NT2/D1 (cell line): Measurements from ENCODE around the gene ULBP3.

ENCODE experiments used
- DNase-seq: peaks from one replicate; pipeline ENCODE4 v3.0.0-alpha.2; 2011; ENCODE audit warnings: low read depth, low spot score
- H3K27me3 ChIP-seq: 2 replicates; pipeline ENCODE4 v1.6.0; 2011; ENCODE audit warnings: mild to moderate bottlenecking; ENCODE audit not compliant: insufficient read length, insufficient read depth
- H3K36me3 ChIP-seq: 2 replicates; pipeline ENCODE4 v1.6.1; 2011; ENCODE audit warnings: mild to moderate bottlenecking, low read length, mixed read lengths; ENCODE audit not compliant: insufficient read depth, insufficient read length
- H3K4me1 ChIP-seq: 2 replicates; pipeline ENCODE4 v1.5.1; 2011; ENCODE audit not compliant: insufficient read depth, insufficient read length
- H3K4me3 ChIP-seq: 2 replicates; pipeline ENCODE4 v1.5.1; 2011; ENCODE audit warnings: low read depth; ENCODE audit not compliant: insufficient read length
- H3K9ac ChIP-seq: 2 replicates; pipeline ENCODE4 v1.6.0; 2011; ENCODE audit warnings: low read depth; ENCODE audit not compliant: insufficient read length
- H3K9me3 ChIP-seq: 2 replicates; pipeline ENCODE4 v1.5.1; 2011; ENCODE audit warnings: mild to moderate bottlenecking, low read length; ENCODE audit not compliant: insufficient read depth
- SUZ12 ChIP-seq: IDR thresholded peaks from 2 replicates; pipeline ENCODE4 v1.6.1; 2011; ENCODE audit not compliant: insufficient read length, insufficient read depth; ENCODE audit errors: extremely low read depth
- YY1 ChIP-seq: IDR thresholded peaks from 2 replicates; pipeline ENCODE4 v1.6.1; 2011; ENCODE audit not compliant: insufficient read length, insufficient read depth
- ZNF274 ChIP-seq: IDR thresholded peaks from 2 replicates; pipeline ENCODE4 v1.6.1; 2011; ENCODE audit warnings: mild to moderate bottlenecking, low read depth, low read length

The ULBP3 gene

DNA sequence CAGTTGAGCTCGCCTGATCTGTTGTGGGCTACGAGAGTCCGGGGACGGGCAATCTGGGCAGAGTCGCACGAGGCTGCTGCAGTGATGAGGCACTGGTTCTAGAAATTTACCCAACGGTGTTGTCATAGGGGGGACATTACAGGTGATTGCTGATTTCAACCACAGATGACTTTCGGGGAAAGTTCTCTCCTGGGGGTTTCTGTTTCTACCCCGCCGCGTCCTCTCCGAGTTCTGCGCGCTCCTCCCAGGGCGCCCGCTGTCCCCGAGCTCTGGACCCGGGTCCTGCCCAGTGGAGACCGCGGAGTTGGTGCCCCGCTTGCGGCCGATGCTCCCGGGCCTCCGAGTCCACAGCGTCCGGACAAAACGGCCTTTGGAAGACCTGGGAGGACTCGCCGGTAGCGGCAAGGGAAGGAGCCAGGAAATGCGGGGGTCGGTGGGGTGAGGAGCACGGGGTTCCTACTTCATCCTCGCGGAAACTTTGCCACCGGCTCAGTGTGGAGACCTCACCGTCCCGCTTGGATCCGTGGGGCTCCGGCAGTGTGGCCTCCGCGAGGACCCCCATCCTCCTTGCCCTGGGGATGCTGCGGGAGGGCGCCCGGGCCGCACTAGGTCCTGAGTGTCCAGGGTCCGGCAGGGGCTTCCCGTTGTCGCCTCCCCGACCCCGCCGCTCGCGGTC, 31.3 kb downstream of the ULBP3 start:
- Histone ChIP-seq H3K36me3 (no peaks in the 10 kb centered on the region), H3K27me3 (peaks cover 63% of the 10 kb centered on the region), H3K4me3 (peak overlapping the region; percentile 50), H3K9me3 (no peaks in the 10 kb centered on the region), H3K4me1 (no peaks in the 10 kb centered on the region), H3K9ac (peak overlapping the region; percentile 26)
- TF ChIP-seq SUZ12: peak; percentile 88
- TF ChIP-seq YY1: no peak
- DNase-seq: no peak

DNA sequence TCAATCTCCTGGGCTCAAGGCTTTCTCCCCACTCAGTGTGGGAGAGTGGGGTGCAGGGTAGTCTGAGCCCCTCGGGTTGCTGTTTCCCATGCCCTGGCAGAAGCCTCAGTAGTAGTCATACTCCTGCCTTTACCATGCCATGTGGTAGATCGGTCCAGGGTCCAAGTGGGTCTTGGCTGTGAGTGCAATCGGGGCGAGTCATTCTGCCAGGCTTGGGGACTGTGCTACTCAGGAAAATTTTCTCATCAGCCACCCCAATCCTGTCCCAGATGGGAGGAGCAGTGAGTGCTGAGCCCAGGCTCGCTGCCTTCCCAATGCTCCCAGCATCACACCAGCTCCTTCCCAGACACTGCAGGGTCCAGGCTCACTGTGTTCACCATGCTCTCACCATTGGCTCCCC, 32.8 kb downstream of the ULBP3 start:
- H3K4me3 ChIP-seq: no peak overlapping the region
- peaks cover 63% of the 10 kb centered on the region for H3K27me3 ChIP-seq
- DNase-seq: no peak
- no peaks in the 10 kb centered on the region for H3K4me1 ChIP-seq
- no peak for TF ChIP-seq ZNF274
- no peaks in the 10 kb centered on the region for H3K9me3 ChIP-seq
- H3K9ac ChIP-seq: no peak overlapping the region
- no peaks in the 10 kb centered on the region for H3K36me3 ChIP-seq

- no peaks in the 10 kb centered on the region for H3K36me3 ChIP-seq
- H3K9ac ChIP-seq: no peak overlapping the region
- no peak for DNase-seq
- H3K9me3 ChIP-seq: no peaks in the 10 kb centered on the region
- peaks cover 44% of the 10 kb centered on the region for H3K27me3 ChIP-seq
- TF ChIP-seq YY1 (no peak), SUZ12 (no peak), ZNF274 (no peak)
- no peaks in the 10 kb centered on the region for H3K4me1 ChIP-seq
- H3K4me3 ChIP-seq: no peak overlapping the region
These were observed 35.6 kb downstream of the ULBP3 start for GRCh38 chr6:150033207-150033771.

GRCh38 chr6:150032598-150032997, 36.3 kb downstream of the ULBP3 start:
- no peaks in the 10 kb centered on the region for H3K4me1 ChIP-seq
- no peaks in the 10 kb centered on the region for H3K36me3 ChIP-seq
- peaks cover 37% of the 10 kb centered on the region for H3K27me3 ChIP-seq
- no peaks in the 10 kb centered on the region for H3K9me3 ChIP-seq
- no peak for DNase-seq
- no peak overlapping the region for H3K9ac ChIP-seq
- no peak overlapping the region for H3K4me3 ChIP-seq
- TF ChIP-seq ZNF274 (no peak), SUZ12 (no peak), YY1 (no peak)

- no peak for TF ChIP-seq ZNF274
- TF ChIP-seq SUZ12: no peak
- TF ChIP-seq YY1: no peak
- no peak for DNase-seq
- Histone ChIP-seq H3K9ac (no peak overlapping the region), H3K27me3 (peaks cover 18% of the 10 kb centered on the region), H3K9me3 (no peaks in the 10 kb centered on the region), H3K36me3 (no peaks in the 10 kb centered on the region), H3K4me3 (no peak overlapping the region), H3K4me1 (peaks cover 3% of the 10 kb centered on the region)
These were observed 38.3 kb downstream of the ULBP3 start for GRCh38 chr6:150030611-150031010.

- no peak for DNase-seq
- peaks cover 9% of the 10 kb centered on the region for H3K27me3 ChIP-seq
- H3K9ac ChIP-seq: no peak overlapping the region
- no peak overlapping the region for H3K4me3 ChIP-seq
- TF ChIP-seq YY1: no peak
- no peak for TF ChIP-seq SUZ12
- TF ChIP-seq ZNF274: no peak
- no peaks in the 10 kb centered on the region for H3K36me3 ChIP-seq
- peaks cover 3% of the 10 kb centered on the region for H3K4me1 ChIP-seq
- no peaks in the 10 kb centered on the region for H3K9me3 ChIP-seq
These were observed 39.2 kb downstream of the ULBP3 start for GRCh38 chr6:150029749-150030148.

DNA sequence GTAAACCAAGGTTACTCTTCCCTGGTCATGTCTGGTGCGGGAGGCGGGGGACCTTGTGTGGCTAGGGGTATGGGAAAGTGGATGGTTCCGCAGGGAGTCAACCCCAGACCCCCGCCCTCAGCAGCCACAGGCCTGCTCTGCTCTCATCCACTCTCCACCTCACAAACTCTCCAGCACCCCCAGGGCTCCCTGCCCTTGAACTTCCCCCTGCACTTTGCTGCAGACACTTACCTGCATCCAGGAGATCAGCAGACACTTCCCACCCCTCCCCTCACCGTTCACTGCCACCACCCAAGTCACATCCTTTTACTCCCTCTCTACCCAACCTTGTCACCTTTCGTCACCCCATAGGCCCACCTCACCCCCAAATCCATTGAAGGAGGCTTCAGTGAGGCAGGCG, 39.6 kb downstream of the ULBP3 start:
- TF ChIP-seq ZNF274: no peak
- no peak for TF ChIP-seq YY1
- no peak for TF ChIP-seq SUZ12
- H3K9ac ChIP-seq: no peak overlapping the region
- H3K27me3 ChIP-seq: peaks cover 7% of the 10 kb centered on the region
- H3K36me3 ChIP-seq: no peaks in the 10 kb centered on the region
- no peak for DNase-seq
- no peak overlapping the region for H3K4me3 ChIP-seq
- peaks cover 3% of the 10 kb centered on the region for H3K4me1 ChIP-seq
- no peaks in the 10 kb centered on the region for H3K9me3 ChIP-seq
